ENCODE data around the gene TEX22.

DNA sequence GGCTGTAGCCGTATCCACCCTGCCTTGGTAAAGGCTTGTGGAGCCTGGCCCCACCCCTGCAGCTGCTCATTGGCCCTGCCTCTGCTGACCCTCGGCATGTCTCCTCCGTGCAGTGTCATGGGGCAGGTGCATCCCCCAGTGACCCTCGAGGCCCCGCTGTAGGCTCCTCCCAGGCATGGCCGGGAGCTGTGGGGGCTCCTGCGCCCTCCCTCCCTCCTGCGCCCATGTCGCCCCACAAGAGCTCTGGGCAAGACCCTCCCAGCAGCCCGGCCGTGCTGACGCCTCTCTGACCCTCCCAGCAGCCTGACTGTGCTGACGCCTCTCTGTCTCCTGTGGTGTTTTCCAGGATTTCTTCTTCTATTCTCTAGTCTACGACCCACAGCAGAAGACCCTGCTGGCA lies 55.5 kb downstream of the TEX22 start:
- TF ChIP-seq, protein P1, sequence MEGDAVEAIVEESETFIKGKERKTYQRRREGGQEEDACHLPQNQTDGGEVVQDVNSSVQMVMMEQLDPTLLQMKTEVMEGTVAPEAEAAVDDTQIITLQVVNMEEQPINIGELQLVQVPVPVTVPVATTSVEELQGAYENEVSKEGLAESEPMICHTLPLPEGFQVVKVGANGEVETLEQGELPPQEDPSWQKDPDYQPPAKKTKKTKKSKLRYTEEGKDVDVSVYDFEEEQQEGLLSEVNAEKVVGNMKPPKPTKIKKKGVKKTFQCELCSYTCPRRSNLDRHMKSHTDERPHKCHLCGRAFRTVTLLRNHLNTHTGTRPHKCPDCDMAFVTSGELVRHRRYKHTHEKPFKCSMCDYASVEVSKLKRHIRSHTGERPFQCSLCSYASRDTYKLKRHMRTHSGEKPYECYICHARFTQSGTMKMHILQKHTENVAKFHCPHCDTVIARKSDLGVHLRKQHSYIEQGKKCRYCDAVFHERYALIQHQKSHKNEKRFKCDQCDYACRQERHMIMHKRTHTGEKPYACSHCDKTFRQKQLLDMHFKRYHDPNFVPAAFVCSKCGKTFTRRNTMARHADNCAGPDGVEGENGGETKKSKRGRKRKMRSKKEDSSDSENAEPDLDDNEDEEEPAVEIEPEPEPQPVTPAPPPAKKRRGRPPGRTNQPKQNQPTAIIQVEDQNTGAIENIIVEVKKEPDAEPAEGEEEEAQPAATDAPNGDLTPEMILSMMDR (IDR thresholded peaks at IDR 0.05), result no peak
- TF ChIP-seq EZH2 (IDR thresholded peaks at IDR 0.05; ENCODE audit: borderline replicate concordance, insufficient read depth, low read depth, low read length, poor library complexity, severe bottlenecking), result no peak
